ENCODE data around the gene TMEM258.

Gene TMEM258

GRCh38 chr11:61826930-61827570 lies 34.7 kb upstream of the TMEM258 start:
- Histone ChIP-seq H3K27ac (ENCODE audit: insufficient read depth, low read depth, low read length, poor library complexity, severe bottlenecking) (peak overlapping the region; percentile 92), H3K27me3 (ENCODE audit: control insufficient read depth, insufficient read depth, low read length, poor library complexity, severe bottlenecking) (no peaks in the 10 kb centered on the region), H3K4me3 (ENCODE audit: insufficient read depth, low read depth, low read length) (peak overlapping the region; percentile 92), H3K36me3 (ENCODE audit: control insufficient read depth, insufficient read depth, low read length) (no peaks in the 10 kb centered on the region), H3K4me1 (ENCODE audit: control insufficient read depth, insufficient read depth, low read length) (peaks cover 13% of the 10 kb centered on the region), H3K9me3 (ENCODE audit: control insufficient read depth, low read length) (no peaks in the 10 kb centered on the region)
- 14 to 15% methylated on average over 23 of the region's 23 CpGs for WGBS, 2 experiments

- Histone ChIP-seq H3K36me3 (ENCODE audit: control insufficient read depth, insufficient read depth, low read length) (no peaks in the 10 kb centered on the region), H3K9me3 (ENCODE audit: control insufficient read depth, low read length) (no peaks in the 10 kb centered on the region), H3K27me3 (ENCODE audit: control insufficient read depth, insufficient read depth, low read length, poor library complexity, severe bottlenecking) (no peaks in the 10 kb centered on the region), H3K4me3 (ENCODE audit: insufficient read depth, low read depth, low read length) (no peak overlapping the region), H3K4me1 (ENCODE audit: control insufficient read depth, insufficient read depth, low read length) (no peaks in the 10 kb centered on the region), H3K27ac (ENCODE audit: insufficient read depth, low read depth, low read length, poor library complexity, severe bottlenecking) (no peak overlapping the region)
- 92 to 96% methylated on average over 2 of the region's 2 CpGs for WGBS, 2 experiments
Observed at GRCh38 chr11:61820174-61820573, 27.8 kb upstream of the TMEM258 start.

DNA sequence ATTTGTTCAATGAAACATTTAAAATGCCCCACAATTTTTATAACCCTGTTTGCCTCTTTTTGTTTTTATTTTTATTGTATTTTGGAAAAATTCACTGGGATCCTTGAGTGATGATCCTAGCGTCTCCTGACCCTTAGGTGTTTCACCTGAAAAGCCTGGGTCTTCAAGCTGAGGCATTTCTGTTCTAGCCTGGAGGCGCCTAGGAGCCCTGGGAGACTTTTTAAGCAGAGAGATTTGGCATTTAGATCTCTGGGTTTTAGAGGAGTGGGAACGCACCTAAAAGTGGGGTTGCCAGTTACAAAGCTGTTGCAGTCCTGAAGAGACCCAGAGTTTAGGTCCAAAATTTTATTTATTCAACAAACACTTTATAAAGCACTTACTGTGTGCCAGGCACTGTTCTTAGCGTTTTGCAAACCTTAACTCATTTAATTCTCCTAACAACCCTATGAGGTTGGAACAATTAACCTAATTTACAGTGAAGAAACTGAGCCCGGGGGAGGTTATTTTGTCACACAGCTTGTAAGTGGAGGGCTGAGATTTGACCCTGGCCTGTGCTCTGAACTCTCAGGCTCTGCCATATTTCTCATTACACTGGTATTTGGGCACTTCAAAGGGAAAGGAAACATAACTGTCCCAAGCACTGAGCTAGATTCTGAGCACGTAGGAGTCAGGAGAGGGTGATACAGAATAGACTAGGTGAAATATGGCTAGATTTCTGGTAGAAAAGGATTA lies 25.2 kb upstream of the TMEM258 start:
- Histone ChIP-seq H3K4me3 (ENCODE audit: insufficient read depth, low read depth, low read length) (peak overlapping the region; percentile 86), H3K27ac (ENCODE audit: insufficient read depth, low read depth, low read length, poor library complexity, severe bottlenecking) (peak overlapping the region; percentile 96), H3K27me3 (ENCODE audit: control insufficient read depth, insufficient read depth, low read length, poor library complexity, severe bottlenecking) (no peaks in the 10 kb centered on the region), H3K36me3 (ENCODE audit: control insufficient read depth, insufficient read depth, low read length) (peaks cover 16% of the 10 kb centered on the region), H3K4me1 (ENCODE audit: control insufficient read depth, insufficient read depth, low read length) (no peaks in the 10 kb centered on the region), H3K9me3 (ENCODE audit: control insufficient read depth, low read length) (no peaks in the 10 kb centered on the region)
- 55 to 56% methylated on average over 5 to 6 of the region's 6 CpGs for WGBS, 2 experiments

DNA sequence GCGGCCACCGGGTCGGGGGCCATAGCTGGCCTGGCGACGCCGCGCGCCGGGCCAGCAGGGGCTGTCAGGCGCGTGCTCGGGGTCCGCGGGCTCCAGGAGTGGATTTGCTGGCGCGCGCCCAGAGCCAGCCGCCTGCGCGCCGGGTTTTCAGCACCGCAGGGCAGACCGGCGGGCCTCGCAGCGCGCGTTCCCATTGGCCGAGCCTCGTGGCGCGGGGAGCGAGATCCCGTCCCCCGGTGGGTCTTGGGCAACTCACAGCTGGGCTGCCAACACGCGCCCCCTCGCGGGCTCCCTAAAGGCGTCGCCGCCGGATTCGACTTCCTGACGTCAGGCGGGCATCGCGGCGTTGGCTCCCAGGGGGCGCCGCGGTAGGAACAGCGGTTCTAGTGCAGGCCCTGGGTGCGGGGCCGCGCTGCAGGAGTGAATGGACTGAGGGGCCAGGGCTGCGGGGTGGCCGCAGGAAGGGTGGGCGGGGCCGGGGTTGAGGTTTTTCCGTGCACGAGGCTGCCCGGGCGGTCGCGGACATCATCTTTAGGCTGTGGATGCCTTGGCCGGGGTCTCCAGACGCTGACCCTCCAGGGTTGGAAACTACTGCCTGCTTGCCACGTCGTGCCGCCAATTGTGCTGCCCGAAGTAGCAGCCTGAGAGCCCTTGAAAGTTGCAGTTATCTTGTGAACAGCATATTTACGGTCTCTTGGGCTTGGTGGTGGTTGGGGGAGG lies 24.5 kb upstream of the TMEM258 start, which contains the start of gene FADS1:
FADS1 (minus strand) TSS at position 268 of the 720 bp plus-strand sequence; CDS start at position 194, 74 bp downstream.
- Histone ChIP-seq H3K9me3 (ENCODE audit: control insufficient read depth, low read length) (no peaks in the 10 kb centered on the region), H3K36me3 (ENCODE audit: control insufficient read depth, insufficient read depth, low read length) (peaks cover 23% of the 10 kb centered on the region), H3K27ac (ENCODE audit: insufficient read depth, low read depth, low read length, poor library complexity, severe bottlenecking) (peak within 1 kb of the TSS; percentile 96), H3K4me3 (ENCODE audit: insufficient read depth, low read depth, low read length) (peak within 1 kb of the TSS; percentile 86), H3K4me1 (ENCODE audit: control insufficient read depth, insufficient read depth, low read length) (no peaks in the 10 kb centered on the region), H3K27me3 (ENCODE audit: control insufficient read depth, insufficient read depth, low read length, poor library complexity, severe bottlenecking) (no peaks in the 10 kb centered on the region)
- 0 to 1% methylated on average over 73 of the region's 73 CpGs for WGBS, 2 experiments

DNA sequence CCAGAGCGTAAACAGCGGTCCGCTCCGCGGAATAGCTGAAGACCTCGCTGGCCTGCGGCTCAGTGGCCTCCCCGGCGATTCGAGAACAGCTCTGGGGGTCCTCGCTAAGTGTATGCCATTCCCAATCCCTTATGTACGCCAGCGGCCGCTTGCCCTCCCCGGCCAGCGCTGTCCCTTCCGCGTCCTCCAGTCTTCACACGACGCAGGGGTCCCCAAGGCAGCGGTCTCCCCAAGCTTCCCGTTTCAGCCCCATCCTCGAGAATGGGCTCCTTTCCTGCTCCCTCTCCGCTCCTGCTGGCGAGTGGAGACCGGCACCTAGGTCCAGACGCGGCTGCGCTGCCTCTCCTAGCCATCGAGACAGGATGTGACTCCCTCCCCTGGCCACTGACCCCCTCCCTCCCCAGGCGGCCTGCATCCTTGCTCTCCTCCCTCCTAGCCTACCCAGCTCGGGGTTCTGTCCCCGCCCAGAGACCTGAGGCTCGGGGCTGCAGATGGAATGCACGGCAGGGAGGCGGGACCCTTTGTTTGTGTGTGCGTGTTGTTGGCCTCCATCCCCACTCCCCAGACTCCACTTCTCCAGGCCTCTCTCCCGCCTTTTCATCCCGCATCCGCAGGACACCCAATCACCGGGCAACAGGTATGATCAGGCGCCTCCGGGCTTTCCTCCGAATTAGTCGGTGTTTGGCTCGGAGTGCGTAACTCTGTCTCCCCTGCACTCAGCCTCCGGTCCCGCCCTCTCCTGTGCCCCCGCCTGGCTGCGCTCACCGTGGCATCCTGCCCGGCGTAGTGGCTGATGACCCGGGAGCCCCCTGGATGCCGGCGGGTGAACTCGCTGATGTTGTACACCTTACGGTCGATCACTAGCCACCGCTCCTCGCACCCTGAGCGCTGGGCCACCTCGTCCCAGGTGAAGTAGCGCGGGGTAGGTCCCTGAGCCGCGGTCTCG lies 23.7 kb upstream of the TMEM258 start:
- no peaks in the 10 kb centered on the region for H3K27me3 ChIP-seq (ENCODE audit: control insufficient read depth, insufficient read depth, low read length, poor library complexity, severe bottlenecking)
- no peaks in the 10 kb centered on the region for H3K9me3 ChIP-seq (ENCODE audit: control insufficient read depth, low read length)
- H3K4me3 ChIP-seq (ENCODE audit: insufficient read depth, low read depth, low read length), result peak overlapping the region; percentile 86
- peaks cover 25% of the 10 kb centered on the region for H3K36me3 ChIP-seq (ENCODE audit: control insufficient read depth, insufficient read depth, low read length)
- H3K27ac ChIP-seq (ENCODE audit: insufficient read depth, low read depth, low read length, poor library complexity, severe bottlenecking), result peak overlapping the region; percentile 96
- H3K4me1 ChIP-seq (ENCODE audit: control insufficient read depth, insufficient read depth, low read length), result no peaks in the 10 kb centered on the region
- WGBS, 2 experiments, result 0% methylated on average over 68 to 69 of the region's 69 CpGs

DNA sequence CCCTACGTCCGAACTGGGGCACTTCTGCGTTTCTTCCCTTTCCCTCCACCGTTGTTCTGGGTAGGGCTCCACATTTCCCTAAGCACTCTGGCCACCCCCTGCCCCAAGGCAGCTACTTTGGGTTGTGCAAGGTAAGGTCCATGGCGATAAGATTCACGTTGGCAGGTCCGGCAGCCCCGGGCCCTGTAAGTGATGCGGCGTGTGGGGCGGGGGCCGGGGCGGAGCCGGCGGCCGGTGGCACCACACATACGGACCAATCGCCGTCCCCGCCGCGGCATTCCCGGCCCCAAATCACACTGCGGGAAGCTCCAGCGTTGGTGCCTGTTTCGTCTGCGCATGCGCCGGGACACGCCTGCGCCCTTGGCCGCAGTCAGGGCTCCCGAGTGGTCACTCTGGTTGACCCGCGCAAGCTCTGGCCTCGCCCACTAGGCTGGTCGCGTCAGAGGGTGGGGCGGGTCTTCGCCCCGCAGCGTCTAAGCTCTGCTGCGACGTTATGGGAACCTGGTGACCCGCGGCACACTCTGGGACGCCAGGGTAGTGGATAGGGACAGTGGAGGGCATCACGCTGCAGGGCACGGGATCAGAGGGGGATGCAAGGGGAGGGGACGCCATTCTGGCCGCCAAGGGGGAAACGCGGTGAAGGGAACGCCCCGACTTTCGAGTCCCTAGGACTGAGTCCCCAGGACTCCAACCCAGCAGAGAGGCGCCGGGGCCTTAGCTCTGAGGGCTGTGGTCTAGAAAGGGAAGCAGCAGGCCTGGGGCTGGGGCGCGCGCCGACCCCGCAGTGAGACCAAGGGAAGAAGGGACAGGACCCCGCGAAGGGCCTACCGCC lies 22.8 kb upstream of the TMEM258 start:
- Histone ChIP-seq H3K4me3 (ENCODE audit: insufficient read depth, low read depth, low read length) (peak overlapping the region; percentile 86), H3K36me3 (ENCODE audit: control insufficient read depth, insufficient read depth, low read length) (peaks cover 33% of the 10 kb centered on the region), H3K4me1 (ENCODE audit: control insufficient read depth, insufficient read depth, low read length) (no peaks in the 10 kb centered on the region), H3K27me3 (ENCODE audit: control insufficient read depth, insufficient read depth, low read length, poor library complexity, severe bottlenecking) (no peaks in the 10 kb centered on the region), H3K27ac (ENCODE audit: insufficient read depth, low read depth, low read length, poor library complexity, severe bottlenecking) (peak overlapping the region; percentile 96), H3K9me3 (ENCODE audit: control insufficient read depth, low read length) (no peaks in the 10 kb centered on the region)
- WGBS, 2 experiments, result 2% methylated on average over 66 of the region's 66 CpGs

DNA sequence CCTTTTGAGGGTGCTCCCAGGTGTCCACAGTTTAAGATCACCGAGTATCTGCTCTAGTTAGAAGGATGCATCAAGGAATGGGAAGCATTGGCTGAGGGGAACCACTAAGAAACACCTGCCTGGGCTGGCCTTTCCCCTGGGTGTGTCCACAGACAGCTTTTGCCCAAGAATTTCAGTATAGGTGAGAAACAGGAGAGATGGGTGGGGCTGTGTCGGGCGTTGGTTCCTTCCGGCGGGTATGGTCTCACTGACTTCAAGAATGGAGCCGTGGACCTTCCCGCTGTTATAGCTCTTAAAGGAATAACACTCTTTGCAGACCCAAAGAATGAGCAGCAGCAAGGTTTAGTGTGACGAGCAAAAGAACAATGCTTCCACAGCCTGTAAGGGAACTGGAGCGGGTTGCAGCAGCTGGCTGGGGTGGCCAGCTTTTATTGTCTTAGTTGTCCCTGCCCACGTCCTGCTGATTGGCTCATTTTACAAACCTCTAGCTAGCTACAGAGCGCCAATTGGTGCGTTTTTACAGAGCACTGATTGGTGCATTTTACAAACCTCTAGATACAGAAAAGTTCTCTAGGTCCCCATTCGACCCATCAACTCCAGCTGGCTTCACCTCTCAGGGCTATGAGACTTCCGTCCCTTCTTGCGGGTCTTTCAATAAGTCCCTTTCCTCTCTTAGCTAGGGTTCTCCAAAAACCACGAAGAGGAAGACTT lies 22.0 kb upstream of the TMEM258 start:
- no peaks in the 10 kb centered on the region for H3K9me3 ChIP-seq (ENCODE audit: control insufficient read depth, low read length)
- WGBS, 2 experiments, result 82% methylated on average over 16 of the region's 16 CpGs
- H3K36me3 ChIP-seq (ENCODE audit: control insufficient read depth, insufficient read depth, low read length), result peaks cover 41% of the 10 kb centered on the region
- peak overlapping the region; percentile 96 for H3K27ac ChIP-seq (ENCODE audit: insufficient read depth, low read depth, low read length, poor library complexity, severe bottlenecking)
- no peaks in the 10 kb centered on the region for H3K4me1 ChIP-seq (ENCODE audit: control insufficient read depth, insufficient read depth, low read length)
- no peaks in the 10 kb centered on the region for H3K27me3 ChIP-seq (ENCODE audit: control insufficient read depth, insufficient read depth, low read length, poor library complexity, severe bottlenecking)
- peak overlapping the region; percentile 86 for H3K4me3 ChIP-seq (ENCODE audit: insufficient read depth, low read depth, low read length)

DNA sequence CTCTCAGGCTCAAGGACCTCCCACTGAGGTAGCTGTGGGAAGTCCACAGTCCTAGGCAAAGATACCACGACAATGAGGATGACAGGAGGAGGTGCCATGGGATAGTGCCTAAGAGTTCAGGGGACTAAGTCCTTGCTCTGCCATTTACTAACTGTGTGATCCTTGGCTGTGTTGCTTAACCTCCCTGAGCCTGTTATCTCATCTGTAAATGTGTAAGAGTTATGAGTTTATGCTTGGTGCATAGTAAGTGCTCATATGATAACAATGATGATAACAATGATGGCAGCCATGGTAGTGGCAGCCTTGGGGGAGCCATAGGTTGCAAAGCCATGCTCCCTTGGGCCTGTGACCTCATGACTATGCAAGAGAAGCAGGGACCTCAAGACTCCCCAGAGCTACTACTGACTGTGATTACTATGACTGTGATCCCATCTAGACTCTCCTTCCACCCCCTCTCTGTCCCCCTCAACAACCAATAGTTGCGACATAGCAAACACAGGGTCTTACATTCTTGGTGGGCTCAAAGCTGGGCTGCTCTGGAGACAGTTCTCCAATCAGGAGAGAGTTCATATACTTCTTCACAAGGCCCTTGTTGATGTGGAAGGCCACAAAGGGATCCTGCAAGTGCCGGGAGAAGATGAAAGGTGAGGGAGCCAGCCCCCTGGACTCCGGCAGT lies 20.5 kb upstream of the TMEM258 start:
- WGBS, 2 experiments, result 92 to 94% methylated on average over 4 of the region's 4 CpGs
- H3K9me3 ChIP-seq (ENCODE audit: control insufficient read depth, low read length), result no peaks in the 10 kb centered on the region
- no peaks in the 10 kb centered on the region for H3K4me1 ChIP-seq (ENCODE audit: control insufficient read depth, insufficient read depth, low read length)
- H3K27me3 ChIP-seq (ENCODE audit: control insufficient read depth, insufficient read depth, low read length, poor library complexity, severe bottlenecking), result no peaks in the 10 kb centered on the region
- peaks cover 54% of the 10 kb centered on the region for H3K36me3 ChIP-seq (ENCODE audit: control insufficient read depth, insufficient read depth, low read length)
- H3K27ac ChIP-seq (ENCODE audit: insufficient read depth, low read depth, low read length, poor library complexity, severe bottlenecking), result no peak overlapping the region
- H3K4me3 ChIP-seq (ENCODE audit: insufficient read depth, low read depth, low read length), result no peak overlapping the region
